KMS-11 (cell line): ENCODE results near the gene FAM151A.

Source experiments
- H2AFZ ChIP-seq: fragments of 200-600 bp; sonication (generic); 2 replicates; pipeline ENCODE4 v1.6.1; 2016; ENCODE audit warnings: antibody characterized with exemption, mixed run types, low read depth
- H3K27ac ChIP-seq: fragments of 200-600 bp; sonication (generic); 2 replicates; pipeline ENCODE4 v1.6.1; 2016; ENCODE audit warnings: mild to moderate bottlenecking, mixed run types
- H3K27me3 ChIP-seq: fragments of 200-600 bp; sonication (generic); 2 replicates; pipeline ENCODE4 v1.6.1; 2017; ENCODE audit warnings: mild to moderate bottlenecking, low read depth, mixed run types, moderate library complexity; ENCODE audit not compliant: insufficient read depth
- H3K36me3 ChIP-seq: fragments of 200-600 bp; sonication (generic); 2 replicates; pipeline ENCODE4 v1.6.1; 2017; ENCODE audit warnings: mild to moderate bottlenecking, mixed run types; ENCODE audit not compliant: insufficient read depth
- H3K4me1 ChIP-seq: fragments of 200-600 bp; sonication (generic); 2 replicates; pipeline ENCODE4 v1.6.1; 2016; ENCODE audit warnings: mild to moderate bottlenecking, low read depth, mixed run types; ENCODE audit not compliant: poor library complexity, severe bottlenecking
- H3K4me2 ChIP-seq: fragments of 200-600 bp; sonication (generic); 2 replicates; pipeline ENCODE4 v1.7.0; 2016; ENCODE audit warnings: mild to moderate bottlenecking, mixed run types
- H3K4me3 ChIP-seq: fragments of 200-600 bp; sonication (generic); IDR thresholded peaks from 2 replicates; pipeline ENCODE4 v1.6.1; 2017; ENCODE audit warnings: low read depth, low read length, mixed read lengths; ENCODE audit not compliant: insufficient read depth
- H3K79me2 ChIP-seq: fragments of 200-600 bp; sonication (generic); 2 replicates; pipeline ENCODE4 v1.6.1; 2016; ENCODE audit warnings: low read depth, mixed run types; ENCODE audit not compliant: insufficient read depth
- H3K9ac ChIP-seq: fragments of 200-600 bp; sonication (generic); 2 replicates; pipeline ENCODE4 v1.6.1; 2016; ENCODE audit warnings: mild to moderate bottlenecking, mixed run types
- H4K20me1 ChIP-seq: fragments of 200-600 bp; sonication (generic); 2 replicates; pipeline ENCODE4 v1.6.1; 2016; ENCODE audit warnings: mild to moderate bottlenecking, mixed run types; ENCODE audit not compliant: insufficient read depth
- CTCF ChIP-seq: fragments of 200-600 bp; sonication (generic); conservative IDR thresholded peaks from 2 replicates; pipeline ENCODE4 v1.6.1; 2017; ENCODE audit warnings: low read depth, mild to moderate bottlenecking, antibody characterized with exemption, low read length, moderate library complexity, mixed read lengths

FAM151A gene

GRCh38 chr1:54599211-54599823, 24.0 kb downstream of the FAM151A start:
- Histone ChIP-seq H3K4me2 (no peak overlapping the region), H3K79me2 (no peaks in the 10 kb centered on the region), H4K20me1 (no peaks in the 10 kb centered on the region), H3K27me3 (no peaks in the 10 kb centered on the region), H3K27ac (no peak overlapping the region), H3K36me3 (no peaks in the 10 kb centered on the region), H3K4me3 (no peak overlapping the region), H2AFZ (no peak overlapping the region), H3K9ac (no peak overlapping the region), H3K4me1 (no peaks in the 10 kb centered on the region)
- no peak for TF ChIP-seq CTCF

GRCh38 chr1:54597455-54598030, 25.8 kb downstream of the FAM151A start:
- Histone ChIP-seq H3K4me3 (no peak overlapping the region), H3K36me3 (no peaks in the 10 kb centered on the region), H3K27me3 (no peaks in the 10 kb centered on the region), H3K27ac (no peak overlapping the region), H3K4me1 (no peaks in the 10 kb centered on the region), H2AFZ (no peak overlapping the region), H3K9ac (no peak overlapping the region), H4K20me1 (no peaks in the 10 kb centered on the region), H3K4me2 (no peak overlapping the region), H3K79me2 (no peaks in the 10 kb centered on the region)
- TF ChIP-seq CTCF: no peak

GRCh38 chr1:54596756-54597155, 26.6 kb downstream of the FAM151A start:
- Histone ChIP-seq H4K20me1 (no peaks in the 10 kb centered on the region), H3K36me3 (no peaks in the 10 kb centered on the region), H3K27ac (no peak overlapping the region), H3K4me3 (no peak overlapping the region), H3K79me2 (no peaks in the 10 kb centered on the region), H3K4me1 (no peaks in the 10 kb centered on the region), H3K27me3 (no peaks in the 10 kb centered on the region), H3K9ac (no peak overlapping the region), H3K4me2 (no peak overlapping the region), H2AFZ (no peak overlapping the region)
- TF ChIP-seq CTCF: no peak

- Histone ChIP-seq H3K27me3 (no peaks in the 10 kb centered on the region), H3K4me3 (no peak overlapping the region), H3K79me2 (no peaks in the 10 kb centered on the region), H3K9ac (no peak overlapping the region), H3K27ac (no peak overlapping the region), H3K36me3 (no peaks in the 10 kb centered on the region), H3K4me1 (no peaks in the 10 kb centered on the region), H2AFZ (no peak overlapping the region), H4K20me1 (no peaks in the 10 kb centered on the region), H3K4me2 (no peak overlapping the region)
- no peak for TF ChIP-seq CTCF
These were observed 27.3 kb downstream of the FAM151A start for GRCh38 chr1:54595956-54596498.
